ENCODE data around the gene METTL9.

METTL9 gene

DNA sequence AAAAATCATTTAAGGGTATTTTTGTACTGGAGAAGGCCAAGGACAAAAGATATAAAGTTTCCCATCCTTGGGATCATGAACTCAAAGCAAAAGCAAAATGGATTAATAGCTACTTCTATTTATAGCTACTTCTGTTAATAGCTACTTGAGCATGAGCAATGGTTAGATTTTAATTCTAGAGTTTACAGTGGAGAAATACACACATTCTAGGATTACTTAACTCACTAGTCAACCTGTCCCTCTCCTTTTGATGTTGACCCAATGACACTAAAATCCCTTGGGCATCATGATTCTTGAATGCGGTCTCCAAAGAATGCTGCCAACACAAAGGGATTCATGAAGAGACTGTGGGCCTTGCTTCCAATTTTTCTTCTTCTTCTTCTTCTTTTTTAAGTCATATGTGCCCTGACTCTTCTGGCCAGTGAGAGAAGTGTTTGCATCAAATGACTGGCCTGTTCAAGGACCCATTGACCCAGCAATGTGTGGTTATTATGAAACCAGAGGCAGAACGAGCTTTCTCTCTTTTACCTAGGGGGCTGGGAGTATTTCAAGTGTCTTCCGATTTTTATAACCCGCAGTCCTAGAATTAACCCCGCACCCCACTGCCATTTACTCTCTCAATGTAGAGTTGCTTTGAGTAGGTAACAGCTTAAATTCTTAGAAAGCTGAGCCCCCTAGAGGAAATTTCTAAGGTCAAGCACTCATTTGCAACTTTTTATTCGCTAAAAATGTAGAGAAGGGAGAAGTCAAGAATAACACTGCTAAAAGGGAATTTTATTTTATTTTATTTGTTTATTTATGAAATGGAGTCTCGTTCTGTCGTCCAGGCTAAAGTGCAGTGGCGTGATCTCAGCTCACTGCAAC, 99.0 kb downstream of the METTL9 start:
- no peak overlapping the region for H3K27ac ChIP-seq
- no peak for DNase-seq (ENCODE audit: low read depth, low spot score)

DNA sequence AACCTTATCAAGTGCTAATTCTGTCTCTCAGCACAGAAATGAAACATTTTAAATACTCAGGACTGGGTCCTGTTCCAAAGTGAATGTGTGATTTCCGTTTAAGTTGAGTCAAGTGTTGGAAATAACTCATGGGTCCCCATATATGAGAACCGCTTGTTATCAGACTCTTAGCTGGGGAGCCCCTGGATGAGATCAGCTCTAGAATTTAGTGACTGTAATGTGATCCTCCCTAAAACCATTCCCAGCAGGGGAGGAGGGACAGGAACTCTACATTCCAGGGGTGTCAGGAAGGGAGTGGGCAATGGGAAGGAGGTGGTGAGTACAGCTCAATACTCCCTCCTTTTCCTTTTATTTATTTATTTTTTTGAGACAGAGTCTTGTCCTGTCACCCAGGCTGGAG, 101.9 kb downstream of the METTL9 start:
- H3K27ac ChIP-seq = no peak overlapping the region
- no peak for DNase-seq (ENCODE audit: low read depth, low spot score)

DNA sequence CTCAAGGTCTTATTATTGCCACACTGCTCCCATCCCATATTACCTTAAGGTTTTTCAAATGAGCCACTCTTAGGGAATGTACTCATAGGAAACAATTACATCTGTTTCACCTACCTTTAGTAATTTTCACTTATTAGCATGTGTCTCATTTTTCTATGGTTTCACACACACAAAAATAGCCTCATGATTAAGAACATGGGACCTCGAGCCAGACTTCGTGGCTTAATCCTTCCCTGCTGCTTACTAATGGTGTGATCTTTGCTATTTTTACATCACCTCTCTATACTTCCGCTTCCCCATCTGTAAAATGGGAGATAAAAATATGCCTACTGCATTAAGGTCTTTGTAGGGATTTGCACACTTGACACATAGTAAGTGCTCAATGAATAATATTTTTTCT, 102.9 kb downstream of the METTL9 start:
- DNase-seq (ENCODE audit: low read depth, low spot score) = no peak
- H3K27ac ChIP-seq = no peak overlapping the region

DNA sequence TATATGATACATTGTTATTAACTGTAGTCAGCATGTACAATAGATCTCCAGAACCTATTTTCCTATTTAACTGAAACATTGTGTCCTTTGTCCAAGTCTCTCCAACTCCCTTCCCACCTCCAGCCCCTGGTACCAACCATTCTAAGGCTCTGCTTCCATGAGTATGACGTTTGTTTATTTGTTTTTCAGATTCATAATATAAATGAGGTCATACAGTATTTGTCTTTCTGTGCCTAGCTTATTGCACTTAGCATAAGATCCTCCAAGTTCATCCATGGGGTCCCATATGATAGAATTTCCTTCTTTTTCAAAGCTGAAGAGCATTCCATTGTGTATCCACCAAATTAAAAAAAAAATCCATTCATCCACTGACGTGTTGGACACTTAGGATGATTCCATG, 103.8 kb downstream of the METTL9 start:
- H3K27ac ChIP-seq = no peak overlapping the region
- DNase-seq (ENCODE audit: low read depth, low spot score) = no peak

DNA sequence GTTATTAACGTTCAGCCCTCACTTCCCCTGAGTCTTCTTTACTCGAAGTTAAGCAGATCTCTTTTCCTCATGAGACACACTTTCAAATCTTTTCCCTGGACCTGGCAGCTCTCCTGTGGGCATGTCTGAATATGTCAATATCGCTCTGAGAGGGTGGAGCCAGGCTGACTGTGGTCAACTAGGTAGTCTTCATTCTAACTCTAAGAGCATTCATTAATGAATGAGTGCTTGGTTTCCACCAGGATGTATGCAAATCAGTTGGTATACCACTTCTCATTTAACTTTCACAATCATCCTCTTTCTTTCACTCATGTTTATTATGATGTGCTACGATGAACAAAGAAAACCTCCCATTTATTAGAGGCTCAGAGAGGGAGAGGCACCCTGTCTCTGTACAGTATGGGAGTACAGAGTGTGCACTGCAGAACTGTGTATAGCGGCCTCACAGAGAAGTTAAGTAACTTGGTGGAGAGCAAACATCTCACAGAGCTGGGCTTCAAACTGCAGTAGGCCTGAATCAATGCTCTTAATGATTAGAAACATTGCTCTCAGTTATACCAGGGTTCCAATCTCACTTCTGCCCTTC, 104.3 kb downstream of the METTL9 start:
- DNase-seq (ENCODE audit: low read depth, low spot score) = peak; percentile 29
- no peak overlapping the region for H3K27ac ChIP-seq

DNA sequence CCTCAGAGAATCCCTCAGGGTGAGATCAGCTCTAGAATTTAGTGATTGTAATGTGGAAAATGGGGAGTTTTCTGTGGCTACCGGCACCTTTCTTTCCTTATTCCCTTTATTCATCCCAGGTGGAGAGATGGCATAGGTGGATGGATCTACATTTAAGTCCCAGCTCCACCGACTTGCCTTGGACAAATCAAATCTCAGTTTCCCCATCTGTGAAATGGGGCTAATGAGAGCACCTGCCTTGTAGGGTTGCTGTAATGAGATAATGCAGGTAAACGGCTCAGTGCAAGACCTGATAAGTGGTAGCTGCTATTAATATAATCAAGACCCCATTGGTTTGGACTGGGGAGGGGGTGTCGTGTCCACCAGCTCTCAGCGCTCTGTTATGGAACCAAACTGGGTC, 104.9 kb downstream of the METTL9 start:
- H3K27ac ChIP-seq = no peak overlapping the region
- DNase-seq (ENCODE audit: low read depth, low spot score) = no peak

DNA sequence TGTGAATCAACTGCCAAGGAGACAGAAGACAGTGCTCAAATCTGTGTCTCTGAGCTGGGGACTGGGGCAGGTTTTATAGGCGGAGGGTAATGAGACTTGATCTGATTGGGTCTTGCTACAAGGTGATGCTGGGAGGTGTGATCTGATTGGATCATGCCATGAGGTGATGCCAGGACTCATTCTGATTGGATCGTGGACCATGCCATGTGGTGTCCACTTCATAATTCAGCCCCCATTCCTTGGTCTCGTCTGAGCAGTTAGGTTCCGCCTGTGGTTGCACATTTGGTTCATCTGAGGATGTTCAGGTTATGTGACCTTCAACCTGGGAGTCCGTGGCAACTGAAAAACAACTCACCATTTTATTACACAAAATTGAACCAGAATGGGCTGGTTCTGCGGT, 105.4 kb downstream of the METTL9 start:
- no peak overlapping the region for H3K27ac ChIP-seq
- DNase-seq (ENCODE audit: low read depth, low spot score) = no peak
